MCF 10A (cell line): ENCODE measurements around the gene FBXO36. TPM values are rescaled to one million over a fixed set of nuclear protein-coding genes. Genes with fewer than 3 reads are reported as not detected.
A peak's percentile ranks its signal among the peaks of the same experiment; 100 is the strongest.

Source experiments
- BruUV-seq: library from RNA; stranded (reverse); fragments of 400-500 nt; replicated peaks from 2 replicates; lab custom pipeline; 2021; lab: Mats Ljungman, UMichigan
- CTCF ChIA-PET: fragments of 300-600 bp; sonication (Branson Sonifier 250); formaldehyde crosslinking; extraction: SDS; loops from one replicate; lab custom pipeline; 2021; ENCODE audit warnings: antibody characterized with exemption, inconsistent platforms; lab: Yijun Ruan, JAX
- POLR2A ChIA-PET: fragments of 300-600, 350-650 bp; sonication (Branson Sonifier 250); formaldehyde crosslinking; extraction: SDS; loops from one replicate; lab custom pipeline; 2020; ENCODE audit warnings: antibody characterized with exemption, inconsistent platforms; lab: Yijun Ruan, JAX
- DNase-seq: peaks from one replicate; pipeline ENCODE4 v3.0.0-alpha.2; 2018; ENCODE audit not compliant: unreplicated experiment
- H3K27ac Mint-ChIP-seq: one replicate; pipeline ENCODE4 v1.8.0; 2022; ENCODE audit warnings: mild to moderate bottlenecking, low read depth, mixed read lengths; ENCODE audit not compliant: unreplicated experiment
- H3K27me3 Mint-ChIP-seq: one replicate; pipeline ENCODE4 v1.8.0; 2022; ENCODE audit warnings: mixed read lengths; ENCODE audit not compliant: insufficient read depth, unreplicated experiment
- H3K36me3 Mint-ChIP-seq: one replicate; pipeline ENCODE4 v1.8.0; 2022; ENCODE audit warnings: mild to moderate bottlenecking, moderate library complexity, mixed read lengths; ENCODE audit not compliant: insufficient read depth, unreplicated experiment
- H3K4me1 Mint-ChIP-seq: one replicate; pipeline ENCODE4 v1.8.0; 2022; ENCODE audit warnings: mixed read lengths; ENCODE audit not compliant: insufficient read depth, unreplicated experiment
- H3K4me3 Mint-ChIP-seq: one replicate; pipeline ENCODE4 v1.8.0; 2022; ENCODE audit warnings: mild to moderate bottlenecking, moderate library complexity, mixed read lengths; ENCODE audit not compliant: unreplicated experiment
- H3K9me3 Mint-ChIP-seq: one replicate; pipeline ENCODE4 v1.8.0; 2022; ENCODE audit warnings: mixed read lengths; ENCODE audit not compliant: unreplicated experiment
- intact Hi-C: fragments of 100-400 bp; cut with micrococcal nuclease; formaldehyde crosslinking; loops from 2 replicates; pipeline ENCODE4 v1.14.1; 2022
- total RNA-seq: library from RNA; stranded (reverse); gene quantifications from 2 replicates; pipeline ENCODE4 v1.2.3, GENCODE V29; 2022
- TF ChIP-seq, protein P1 (sequence below): fragments of 200-600 bp; IDR thresholded peaks from one replicate; pipeline ENCODE4 v1.8.0; 2022; ENCODE audit warnings: antibody characterized with exemption, mild to moderate bottlenecking; ENCODE audit not compliant: unreplicated experiment

FBXO36 gene
- total RNA-seq, 1 experiment from 2014 or later, result 2.2 TPM

- no peaks in the 10 kb centered on the region for H3K27me3 Mint-ChIP-seq
- H3K9me3 Mint-ChIP-seq, result no peaks in the 10 kb centered on the region
- H3K36me3 Mint-ChIP-seq, result peaks cover 60% of the 10 kb centered on the region
- no peak for DNase-seq
- no TSS peak for BruUV-seq
- TF ChIP-seq, protein P1, sequence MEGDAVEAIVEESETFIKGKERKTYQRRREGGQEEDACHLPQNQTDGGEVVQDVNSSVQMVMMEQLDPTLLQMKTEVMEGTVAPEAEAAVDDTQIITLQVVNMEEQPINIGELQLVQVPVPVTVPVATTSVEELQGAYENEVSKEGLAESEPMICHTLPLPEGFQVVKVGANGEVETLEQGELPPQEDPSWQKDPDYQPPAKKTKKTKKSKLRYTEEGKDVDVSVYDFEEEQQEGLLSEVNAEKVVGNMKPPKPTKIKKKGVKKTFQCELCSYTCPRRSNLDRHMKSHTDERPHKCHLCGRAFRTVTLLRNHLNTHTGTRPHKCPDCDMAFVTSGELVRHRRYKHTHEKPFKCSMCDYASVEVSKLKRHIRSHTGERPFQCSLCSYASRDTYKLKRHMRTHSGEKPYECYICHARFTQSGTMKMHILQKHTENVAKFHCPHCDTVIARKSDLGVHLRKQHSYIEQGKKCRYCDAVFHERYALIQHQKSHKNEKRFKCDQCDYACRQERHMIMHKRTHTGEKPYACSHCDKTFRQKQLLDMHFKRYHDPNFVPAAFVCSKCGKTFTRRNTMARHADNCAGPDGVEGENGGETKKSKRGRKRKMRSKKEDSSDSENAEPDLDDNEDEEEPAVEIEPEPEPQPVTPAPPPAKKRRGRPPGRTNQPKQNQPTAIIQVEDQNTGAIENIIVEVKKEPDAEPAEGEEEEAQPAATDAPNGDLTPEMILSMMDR, result no peak
- ChIA-PET POLR2A (interaction anchor here (0.8 to 2.1 kb wide), 4 partner anchors 12 to 39 kb away, joined by 3 to 5 read pairs (median 4); no protein-coding TSS in a partner anchor), CTCF (interaction anchor here (0.5 to 1.5 kb wide), 4 partner anchors 9 to 94 kb away, joined by 3 to 5 read pairs (median 4); no protein-coding TSS in a partner anchor)
- no peak overlapping the region for H3K27ac Mint-ChIP-seq
- no peak overlapping the region for H3K4me3 Mint-ChIP-seq
- intact Hi-C loops, result no loop called here
- H3K4me1 Mint-ChIP-seq, result no peaks in the 10 kb centered on the region
Observed at GRCh38 chr2:229875549-229875948, 46.8 kb upstream of the FBXO36 start.

GRCh38 chr2:229879191-229879950 lies 42.9 kb upstream of the FBXO36 start:
- BruUV-seq, result TSS peak; percentile 24
- H3K4me3 Mint-ChIP-seq, result no peak overlapping the region
- POLR2A ChIA-PET, result interaction anchor here (0.6 to 1.9 kb wide), 2 partner anchors 12 to 27 kb away, joined by 3 to 7 read pairs; no protein-coding TSS in a partner anchor
- CTCF ChIA-PET, result interaction anchor here (0.6 kb wide), 1 partner anchor 50 kb away, joined by 3 read pairs; no protein-coding TSS in a partner anchor
- intact Hi-C loops, result no loop called here
- H3K36me3 Mint-ChIP-seq, result peaks cover 40% of the 10 kb centered on the region
- no peaks in the 10 kb centered on the region for H3K4me1 Mint-ChIP-seq
- H3K27ac Mint-ChIP-seq, result no peak overlapping the region
- DNase-seq, result no peak
- H3K27me3 Mint-ChIP-seq, result no peaks in the 10 kb centered on the region
- TF ChIP-seq, protein P1, result no peak
- no peaks in the 10 kb centered on the region for H3K9me3 Mint-ChIP-seq

GRCh38 chr2:229880892-229881586 lies 41.3 kb upstream of the FBXO36 start:
- no TSS peak for BruUV-seq
- no peak for DNase-seq
- ChIA-PET POLR2A (interaction anchor here (1.4 to 2.3 kb wide), 3 partner anchors 15 to 41 kb away, joined by 4 to 10 read pairs (median 6); partner anchors contain the start of genes FBXO36 and TRIP12), CTCF (interaction anchor here (0.7 kb wide), 1 partner anchor 430 kb away, joined by 3 read pairs; no protein-coding TSS in a partner anchor)
- Mint-ChIP-seq H3K27ac (no peak overlapping the region), H3K27me3 (no peaks in the 10 kb centered on the region), H3K9me3 (no peaks in the 10 kb centered on the region), H3K4me3 (no peak overlapping the region), H3K36me3 (peaks cover 46% of the 10 kb centered on the region), H3K4me1 (no peaks in the 10 kb centered on the region)
- intact Hi-C loops, result no loop called here
- TF ChIP-seq, protein P1, result no peak

DNA sequence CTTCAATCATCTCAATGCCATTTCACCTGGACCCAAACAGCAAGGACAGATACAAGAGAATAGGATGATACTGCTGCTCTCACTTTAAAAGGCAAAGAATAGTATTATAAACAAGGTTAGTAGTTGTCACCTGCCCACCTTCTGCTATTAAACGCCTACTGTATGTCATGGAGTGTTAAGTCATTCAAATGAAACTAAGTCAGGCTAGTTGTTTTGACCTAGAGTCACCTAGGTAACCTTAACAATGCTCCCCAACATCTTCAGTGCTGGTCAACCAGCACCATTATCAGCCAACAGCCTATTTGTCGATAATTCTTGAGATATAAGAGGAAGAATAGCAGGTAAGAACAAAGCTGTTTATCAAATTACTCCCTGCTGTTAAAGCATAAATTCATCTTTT lies 39.7 kb upstream of the FBXO36 start:
- Mint-ChIP-seq H3K4me1 (peaks cover 6% of the 10 kb centered on the region), H3K27ac (no peak overlapping the region), H3K9me3 (no peaks in the 10 kb centered on the region), H3K36me3 (peaks cover 43% of the 10 kb centered on the region), H3K4me3 (no peak overlapping the region), H3K27me3 (no peaks in the 10 kb centered on the region)
- BruUV-seq, result no TSS peak
- DNase-seq, result no peak
- POLR2A ChIA-PET, result interaction anchor here (1.3 to 2.3 kb wide), 4 partner anchors 15 to 40 kb away, joined by 3 to 10 read pairs (median 4); partner anchors contain the start of genes FBXO36 and TRIP12
- TF ChIP-seq, protein P1, result no peak
- intact Hi-C loops, result no loop called here
- CTCF ChIA-PET, result interaction anchor here (0.7 to 1.2 kb wide), 2 partner anchors 13 to 66 kb away, joined by 3 read pairs; no protein-coding TSS in a partner anchor
